GM21717 (cell line): ENCODE measurements around the gene CCL1.

Experiments used
- ATAC-seq: cut with Tn5 transposase; IDR thresholded peaks from one replicate; pipeline ENCODE4 v1.9.1; 2021; ENCODE audit warnings: mild to moderate bottlenecking, moderate library complexity; ENCODE audit not compliant: unreplicated experiment

Gene CCL1

GRCh38 chr17:34363183-34363661, at the start of gene CCL1:
TSS of gene CCL1 (minus strand) at chr17:34363233. CDS start at chr17:34363161, 72 bp downstream.
- ATAC-seq: no peak

- ATAC-seq: no peak
These were observed 49.5 kb upstream of the CCL1 start for GRCh38 chr17:34412534-34412933.

GRCh38 chr17:34411646-34412421, 48.8 kb upstream of the CCL1 start:
- ATAC-seq: no peak

- no peak for ATAC-seq
These were observed 46.3 kb upstream of the CCL1 start for GRCh38 chr17:34409352-34409751.

GRCh38 chr17:34408439-34408838, 45.4 kb upstream of the CCL1 start:
- ATAC-seq: no peak

GRCh38 chr17:34406226-34406625, 43.2 kb upstream of the CCL1 start:
- ATAC-seq: no peak

GRCh38 chr17:34403006-34403405, 40.0 kb upstream of the CCL1 start:
- no peak for ATAC-seq

- no peak for ATAC-seq
These were observed 38.1 kb upstream of the CCL1 start for GRCh38 chr17:34401165-34401564.

GRCh38 chr17:34400301-34400931, 37.4 kb upstream of the CCL1 start:
- ATAC-seq: no peak

GRCh38 chr17:34399725-34400124, 36.7 kb upstream of the CCL1 start:
- ATAC-seq: no peak

- no peak for ATAC-seq
These were observed 36.0 kb upstream of the CCL1 start for GRCh38 chr17:34398990-34399389.

- ATAC-seq: no peak
These were observed 34.2 kb upstream of the CCL1 start for GRCh38 chr17:34397265-34397664.

- no peak for ATAC-seq
These were observed 30.4 kb upstream of the CCL1 start for GRCh38 chr17:34393401-34393800.

- no peak for ATAC-seq
These were observed 28.2 kb upstream of the CCL1 start for GRCh38 chr17:34391241-34391640.

GRCh38 chr17:34390649-34391048, 27.6 kb upstream of the CCL1 start:
- ATAC-seq: no peak

GRCh38 chr17:34389126-34389750, 26.2 kb upstream of the CCL1 start:
- no peak for ATAC-seq

- ATAC-seq: no peak
These were observed 24.5 kb upstream of the CCL1 start for GRCh38 chr17:34387566-34387965.

- no peak for ATAC-seq
These were observed 23.9 kb upstream of the CCL1 start for GRCh38 chr17:34386697-34387550.

GRCh38 chr17:34386343-34386696, 23.3 kb upstream of the CCL1 start:
- ATAC-seq: no peak

- no peak for ATAC-seq
These were observed 22.0 kb upstream of the CCL1 start for GRCh38 chr17:34384822-34385605.
